HG02759 (cell line): ENCODE data around the gene TESK1.

Experiments used
- ATAC-seq: cut with Tn5 transposase; IDR thresholded peaks from one replicate; pipeline ENCODE4 v1.9.1; 2021; ENCODE audit warnings: mild to moderate bottlenecking, moderate library complexity; ENCODE audit not compliant: unreplicated experiment

The TESK1 gene, protein sequence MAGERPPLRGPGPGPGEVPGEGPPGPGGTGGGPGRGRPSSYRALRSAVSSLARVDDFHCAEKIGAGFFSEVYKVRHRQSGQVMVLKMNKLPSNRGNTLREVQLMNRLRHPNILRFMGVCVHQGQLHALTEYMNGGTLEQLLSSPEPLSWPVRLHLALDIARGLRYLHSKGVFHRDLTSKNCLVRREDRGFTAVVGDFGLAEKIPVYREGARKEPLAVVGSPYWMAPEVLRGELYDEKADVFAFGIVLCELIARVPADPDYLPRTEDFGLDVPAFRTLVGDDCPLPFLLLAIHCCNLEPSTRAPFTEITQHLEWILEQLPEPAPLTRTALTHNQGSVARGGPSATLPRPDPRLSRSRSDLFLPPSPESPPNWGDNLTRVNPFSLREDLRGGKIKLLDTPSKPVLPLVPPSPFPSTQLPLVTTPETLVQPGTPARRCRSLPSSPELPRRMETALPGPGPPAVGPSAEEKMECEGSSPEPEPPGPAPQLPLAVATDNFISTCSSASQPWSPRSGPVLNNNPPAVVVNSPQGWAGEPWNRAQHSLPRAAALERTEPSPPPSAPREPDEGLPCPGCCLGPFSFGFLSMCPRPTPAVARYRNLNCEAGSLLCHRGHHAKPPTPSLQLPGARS

DNA sequence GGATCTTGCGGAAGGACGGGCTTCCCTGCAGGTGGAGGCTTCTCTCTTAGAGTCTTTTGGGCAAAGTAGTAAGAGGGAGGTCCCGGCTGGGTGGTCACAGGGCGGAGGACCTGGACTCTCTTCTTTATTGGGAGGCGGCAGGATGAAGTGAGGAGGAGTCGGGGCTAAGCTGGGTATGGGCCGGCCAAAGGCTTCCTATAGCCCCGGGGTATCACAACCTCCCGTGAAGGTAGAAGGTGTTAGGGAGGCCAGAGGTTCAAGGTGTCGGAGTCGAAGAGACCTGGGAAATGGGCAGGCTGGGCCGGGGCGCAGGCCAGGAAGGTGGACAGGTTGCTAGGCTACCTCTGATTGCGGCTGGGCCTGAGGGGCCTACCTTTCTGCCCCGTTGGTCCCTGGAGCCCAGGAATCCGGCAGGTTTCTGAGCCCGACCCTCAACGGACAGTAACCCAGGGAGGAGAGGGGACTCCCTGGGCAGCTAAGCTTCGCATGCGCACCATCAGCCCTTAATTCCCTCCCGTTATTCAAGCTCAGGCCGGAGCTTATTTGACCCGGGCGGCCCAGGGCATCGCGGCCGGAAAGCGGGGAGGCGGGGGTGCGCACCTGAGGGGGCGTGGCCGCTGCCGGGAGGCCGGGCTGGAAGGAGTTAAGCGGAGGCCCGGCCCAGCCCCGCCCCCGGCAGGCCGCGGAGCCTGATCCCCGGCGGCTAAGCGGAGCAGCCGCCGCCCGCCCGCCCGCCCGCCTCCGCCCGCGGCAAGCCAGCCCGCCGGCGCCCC lies at the start of gene TESK1:
Gene TESK1 (plus strand): TSS at position 685 of the 773 bp plus-strand sequence. CDS start 358 bp downstream, outside the sequence.
- ATAC-seq, result peak; percentile 50

DNA sequence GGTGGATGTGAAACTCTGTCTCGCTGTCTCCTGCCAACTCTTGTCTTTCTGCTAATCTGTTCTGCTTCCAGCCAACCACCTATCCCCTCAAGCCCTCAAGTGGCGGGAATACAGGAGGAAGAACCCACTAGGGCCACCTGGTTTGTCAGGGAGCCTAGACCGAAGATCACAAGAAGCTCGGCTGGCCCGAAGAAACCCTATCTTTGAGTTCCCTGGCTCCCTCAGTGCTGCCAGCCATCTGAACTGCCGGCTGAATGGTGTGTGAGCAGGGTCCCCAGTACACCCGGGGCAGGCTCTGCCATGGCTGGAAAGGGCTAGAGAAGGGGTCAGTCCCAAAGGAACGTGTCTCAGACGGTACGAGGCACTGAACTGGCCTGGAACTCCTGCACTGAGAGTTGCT lies 49.2 kb upstream of the TESK1 start:
- ATAC-seq, result no peak

DNA sequence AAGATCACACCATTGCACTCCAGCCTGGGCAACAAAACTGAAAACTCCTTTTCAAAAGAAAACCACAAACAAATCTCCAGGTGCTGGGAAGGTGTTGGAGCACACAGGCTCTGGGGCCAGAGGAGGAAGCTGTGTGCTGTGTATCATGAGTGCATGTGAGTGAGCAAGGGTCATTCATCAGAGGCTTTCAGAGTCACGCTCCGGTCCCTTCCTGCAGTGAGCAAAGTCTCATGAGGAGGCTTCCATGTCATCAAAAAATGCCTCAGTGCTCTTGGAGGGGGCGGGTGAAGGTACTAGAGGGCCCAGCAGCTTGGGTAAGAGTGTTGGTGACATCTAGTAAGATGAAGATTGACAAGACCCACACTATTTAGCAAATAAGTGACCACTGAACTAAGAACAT lies 48.3 kb upstream of the TESK1 start:
- no peak for ATAC-seq

DNA sequence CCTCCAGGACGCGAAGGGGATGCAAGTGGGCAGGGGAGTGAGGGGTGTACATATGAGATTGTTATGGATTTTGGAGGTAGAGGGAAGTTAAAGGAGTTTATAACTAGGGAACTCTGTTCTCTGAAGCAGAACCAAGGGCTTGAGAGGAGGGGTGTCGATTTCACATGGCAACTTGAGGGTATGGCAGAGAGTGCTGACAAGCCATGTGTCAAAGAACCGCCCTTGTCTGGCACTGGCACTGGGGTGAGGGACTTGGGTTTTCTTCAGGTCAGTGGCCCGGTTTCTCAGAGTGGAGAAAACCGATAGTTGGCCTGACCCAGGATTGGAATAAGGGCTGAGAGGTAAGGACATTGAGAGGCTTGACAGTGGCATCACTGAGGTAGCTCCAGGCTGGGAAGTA lies 47.7 kb upstream of the TESK1 start:
- no peak for ATAC-seq

DNA sequence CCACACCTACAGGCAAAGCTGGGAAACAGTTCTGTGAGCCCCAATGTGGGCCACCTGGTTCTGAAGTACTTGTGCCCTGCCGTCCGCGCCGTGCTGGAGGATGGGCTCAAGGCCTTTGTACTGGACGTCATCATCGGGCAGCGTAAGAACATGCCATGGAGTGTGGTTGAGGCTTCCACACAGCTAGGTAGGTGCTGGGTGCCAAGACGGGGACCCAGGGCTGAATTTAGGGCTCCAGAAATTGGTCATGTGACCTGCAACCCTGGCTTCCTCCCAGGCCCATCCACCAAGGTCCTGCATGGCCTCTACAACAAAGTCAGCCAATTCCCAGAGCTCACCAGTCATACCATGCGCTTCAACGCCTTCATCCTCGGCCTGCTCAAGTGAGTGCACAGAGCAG lies 46.9 kb upstream of the TESK1 start:
- ATAC-seq, result no peak

DNA sequence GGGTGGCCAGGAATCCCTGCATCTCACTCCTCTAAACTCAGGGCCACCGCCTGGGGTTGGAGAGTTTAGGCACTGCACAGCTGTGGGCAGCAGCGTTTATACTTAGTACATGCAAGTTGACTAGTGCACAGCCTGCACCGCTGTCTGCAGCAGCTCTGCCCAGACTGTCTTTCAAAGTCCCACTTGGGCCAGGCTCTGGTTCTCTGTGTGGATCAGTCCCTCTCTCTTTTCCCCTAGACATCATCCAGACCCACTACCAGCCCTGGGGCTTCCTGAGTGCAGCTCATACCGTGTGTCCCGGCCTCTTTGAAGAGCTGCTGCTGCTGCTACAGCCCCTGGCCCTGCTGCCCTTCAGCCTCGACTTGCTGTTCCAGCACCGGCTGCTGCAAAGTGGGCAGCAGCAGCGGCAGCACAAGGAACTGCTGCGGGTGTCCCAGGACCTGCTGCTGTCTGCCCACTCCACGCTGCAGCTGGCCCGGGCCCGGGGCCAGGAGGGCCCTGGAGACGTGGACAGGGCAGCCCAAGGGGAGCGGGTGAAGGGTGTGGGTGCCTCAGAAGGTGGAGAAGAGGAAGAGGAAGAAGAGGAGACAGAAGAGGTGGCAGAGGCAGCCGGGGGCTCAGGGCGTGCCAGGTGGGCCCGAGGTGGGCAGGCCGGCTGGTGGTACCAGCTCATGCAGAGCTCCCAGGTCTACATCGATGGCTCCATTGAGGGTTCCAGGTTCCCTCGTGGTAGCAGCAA lies 45.1 kb upstream of the TESK1 start:
- no peak for ATAC-seq

DNA sequence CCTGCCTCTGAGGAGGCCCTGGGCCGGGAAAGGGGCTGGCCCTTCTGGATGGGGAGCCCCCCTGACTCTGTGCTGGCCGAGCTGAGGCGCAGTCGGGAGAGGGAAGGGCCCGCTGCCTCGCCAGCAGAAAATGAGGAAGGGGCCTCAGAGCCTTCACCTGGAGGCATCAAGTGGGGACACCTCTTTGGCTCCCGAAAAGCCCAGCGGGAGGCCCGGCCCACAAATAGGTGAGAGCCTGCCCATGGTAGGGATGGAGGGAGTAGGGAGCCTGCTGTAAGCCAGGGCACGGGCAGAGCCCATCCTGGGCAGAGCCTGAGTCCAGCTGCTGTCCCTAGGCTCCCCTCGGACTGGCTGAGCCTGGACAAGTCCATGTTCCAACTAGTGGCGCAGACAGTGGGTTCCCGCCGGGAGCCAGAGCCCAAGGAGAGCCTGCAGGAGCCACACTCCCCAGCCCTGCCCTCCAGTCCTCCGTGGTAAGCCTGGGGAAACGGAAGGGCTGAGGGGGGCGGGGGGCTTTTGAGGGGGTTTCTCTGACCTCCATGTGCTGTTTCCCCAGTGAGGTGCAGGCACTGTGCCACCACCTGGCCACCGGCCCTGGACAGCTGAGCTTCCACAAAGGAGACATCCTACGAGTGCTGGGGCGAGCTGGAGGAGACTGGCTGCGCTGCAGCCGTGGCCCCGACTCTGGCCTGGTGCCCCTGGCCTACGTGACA lies 44.3 kb upstream of the TESK1 start:
- ATAC-seq, result no peak

DNA sequence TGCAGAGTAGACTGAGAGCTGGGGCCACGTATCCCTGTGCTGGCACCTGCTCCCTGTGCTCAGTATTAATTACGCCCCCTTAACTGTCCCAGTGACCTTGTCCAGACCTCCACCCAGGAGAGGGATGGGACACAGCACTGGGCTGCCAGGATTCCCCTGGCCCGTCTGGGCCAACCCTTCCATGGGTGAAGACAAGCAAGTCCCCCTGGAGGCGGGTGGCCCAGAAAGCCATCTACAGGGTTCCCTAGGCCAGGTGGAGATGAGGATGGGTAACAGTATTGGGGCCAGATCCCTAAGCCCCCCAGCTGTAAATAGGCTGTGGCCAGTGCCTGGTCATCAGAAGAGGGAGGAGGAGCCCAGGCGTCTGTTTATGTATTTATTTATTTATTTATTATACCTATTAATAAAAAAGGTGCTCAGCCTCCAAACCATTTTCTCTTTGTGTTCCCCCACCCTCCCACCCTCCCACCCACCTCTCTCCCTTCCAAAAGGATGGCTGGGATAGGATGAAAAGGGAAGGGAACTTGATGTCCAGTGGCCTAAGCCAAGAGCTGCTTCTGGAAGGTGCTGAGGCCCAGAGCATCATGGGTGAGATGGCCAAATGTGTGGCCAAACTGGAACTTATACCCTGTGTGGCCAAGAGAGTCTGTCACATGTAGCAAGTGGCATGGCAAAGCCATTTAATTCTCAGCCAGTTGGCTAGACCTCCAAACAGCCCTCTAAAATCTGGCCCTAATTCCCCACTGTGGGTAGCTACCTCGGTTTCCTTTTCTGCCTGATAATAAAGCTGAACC lies 43.4 kb upstream of the TESK1 start:
- ATAC-seq, result no peak

DNA sequence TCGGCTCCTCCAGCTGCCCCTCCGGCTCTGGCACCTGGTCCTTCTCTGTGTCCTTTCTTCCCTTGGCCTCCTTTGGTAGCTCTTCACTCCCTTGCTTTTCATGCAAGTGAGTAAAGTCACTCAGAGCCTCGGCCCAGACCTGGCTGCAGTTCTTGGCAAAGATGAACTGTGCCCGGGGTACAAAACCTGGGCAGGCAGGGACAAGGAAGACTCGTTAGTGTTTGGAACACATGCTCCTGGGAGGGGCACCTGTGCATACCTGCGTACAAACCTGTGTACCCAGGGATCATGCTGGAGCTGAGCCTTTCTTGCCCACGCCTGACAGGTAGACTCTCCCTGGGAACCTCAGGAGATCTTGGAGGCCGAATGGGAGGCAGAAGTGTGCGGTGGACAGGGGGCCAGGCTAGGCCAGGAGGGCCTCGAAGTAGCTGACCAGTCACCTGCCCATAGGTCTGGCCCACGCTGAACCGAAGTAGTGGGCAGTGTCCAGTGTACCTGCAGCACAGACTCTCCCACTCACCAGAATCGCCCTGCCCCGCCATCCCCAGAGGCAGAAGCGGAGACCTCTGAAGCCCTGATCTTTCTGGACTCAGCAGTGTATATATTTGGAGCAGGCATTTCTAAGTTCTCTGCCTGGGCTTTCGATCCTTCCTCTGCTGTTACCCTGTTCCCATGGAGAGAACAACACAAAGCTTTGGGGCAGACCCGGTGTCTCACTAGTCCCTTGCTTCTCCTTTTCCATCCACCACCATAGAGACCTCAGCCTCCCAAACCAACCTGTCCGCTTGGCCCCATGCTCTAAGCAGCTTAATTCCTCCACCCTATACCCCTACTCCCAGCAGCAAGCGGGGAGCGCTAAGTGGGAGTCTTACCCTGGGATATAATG lies 41.9 kb upstream of the TESK1 start:
- ATAC-seq, result no peak

DNA sequence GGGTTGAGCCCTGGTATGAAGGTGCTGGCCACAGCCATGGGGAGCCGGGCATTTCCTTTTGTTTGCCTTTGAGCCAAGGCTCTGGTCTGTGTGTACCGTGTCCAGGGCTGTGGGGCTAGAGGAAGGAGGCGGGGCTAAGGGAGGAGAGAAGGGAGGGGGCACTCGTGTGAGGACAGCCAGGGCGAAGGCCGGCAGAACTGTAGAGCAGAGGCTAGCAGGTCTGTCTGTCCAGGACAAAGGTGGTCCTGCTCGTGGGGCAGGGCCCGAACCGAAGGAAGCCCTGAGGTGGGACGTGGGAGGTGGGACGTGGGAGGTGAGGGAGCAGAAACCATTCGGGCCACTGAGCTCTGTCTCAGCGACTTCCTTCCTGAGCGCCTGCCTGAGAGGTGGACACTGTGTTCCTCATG lies 41.3 kb upstream of the TESK1 start:
- no peak for ATAC-seq

DNA sequence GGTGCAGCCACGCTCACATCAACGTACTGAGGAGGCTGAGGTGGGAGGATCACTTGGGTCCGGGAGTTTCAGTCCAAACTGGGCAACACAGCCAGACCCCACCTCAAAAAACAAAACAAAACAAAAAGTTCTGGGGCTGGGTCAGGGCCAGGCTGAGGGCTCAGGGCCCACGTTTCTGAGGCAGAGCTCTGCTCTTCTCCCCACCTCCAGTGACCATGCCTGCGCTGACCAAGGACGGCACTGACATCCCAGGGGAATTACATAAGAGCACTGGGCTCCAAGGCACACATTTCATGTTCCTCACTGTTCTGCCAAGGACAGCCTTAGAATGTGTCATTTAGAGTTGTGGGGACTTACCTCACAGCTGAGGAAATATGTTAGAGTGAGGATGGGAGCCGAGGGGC lies 40.4 kb upstream of the TESK1 start:
- ATAC-seq, result no peak

DNA sequence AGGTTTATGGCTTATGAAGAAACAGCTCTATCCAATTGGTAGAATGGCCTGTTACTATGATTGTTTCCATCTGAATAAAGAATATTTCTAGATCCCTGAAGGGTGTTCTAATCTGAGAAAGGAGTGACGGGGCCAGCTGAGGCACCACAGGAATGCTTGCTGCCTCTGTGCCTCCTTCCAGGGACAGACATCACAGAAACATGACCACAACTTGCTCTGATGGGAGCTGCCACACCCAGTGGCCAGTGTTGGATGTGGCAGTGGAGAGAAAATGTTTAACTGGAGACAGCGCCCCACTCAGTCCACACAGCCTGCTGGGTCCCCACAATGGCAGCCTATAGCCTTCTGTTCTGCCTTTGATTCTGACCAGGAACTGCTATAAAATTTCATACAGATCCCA lies 38.6 kb upstream of the TESK1 start:
- no peak for ATAC-seq

DNA sequence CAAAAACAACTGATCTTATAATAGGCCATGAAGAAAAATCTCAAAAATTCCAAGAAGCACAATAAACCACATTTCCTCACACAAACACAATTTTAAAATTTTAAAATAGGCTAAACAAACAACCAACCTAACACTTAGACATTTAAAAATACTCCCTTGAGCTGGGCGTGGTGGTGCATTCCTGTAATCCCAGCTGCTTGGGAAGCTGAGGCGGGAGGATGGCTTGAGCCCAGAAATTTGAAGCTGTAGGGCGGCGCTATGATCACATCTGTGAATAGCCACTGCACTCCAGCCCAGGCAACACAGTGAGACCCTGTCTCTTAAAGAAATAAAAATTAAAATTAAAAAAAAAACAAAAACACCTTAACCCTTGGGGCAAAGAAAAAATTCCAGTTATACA lies 36.9 kb upstream of the TESK1 start:
- ATAC-seq, result no peak

DNA sequence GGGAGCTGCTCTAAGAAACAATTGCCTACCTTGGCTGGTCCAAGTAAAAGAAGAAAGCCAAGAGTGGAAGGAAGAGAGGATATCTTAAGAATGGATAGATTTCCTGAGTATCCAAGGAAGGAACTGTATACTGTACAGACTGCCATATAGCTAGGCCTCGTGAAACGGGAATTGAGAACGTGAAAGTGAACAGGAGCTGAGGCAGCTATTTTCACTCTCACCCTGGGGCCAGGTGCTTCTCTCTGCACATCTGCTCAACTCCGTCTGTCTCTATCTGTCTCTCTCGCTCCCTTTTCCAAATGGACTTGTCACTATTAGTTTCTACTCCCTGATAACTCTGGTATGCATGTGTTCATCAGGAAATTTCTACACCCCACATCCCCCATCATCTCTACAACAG lies 35.9 kb upstream of the TESK1 start:
- no peak for ATAC-seq

DNA sequence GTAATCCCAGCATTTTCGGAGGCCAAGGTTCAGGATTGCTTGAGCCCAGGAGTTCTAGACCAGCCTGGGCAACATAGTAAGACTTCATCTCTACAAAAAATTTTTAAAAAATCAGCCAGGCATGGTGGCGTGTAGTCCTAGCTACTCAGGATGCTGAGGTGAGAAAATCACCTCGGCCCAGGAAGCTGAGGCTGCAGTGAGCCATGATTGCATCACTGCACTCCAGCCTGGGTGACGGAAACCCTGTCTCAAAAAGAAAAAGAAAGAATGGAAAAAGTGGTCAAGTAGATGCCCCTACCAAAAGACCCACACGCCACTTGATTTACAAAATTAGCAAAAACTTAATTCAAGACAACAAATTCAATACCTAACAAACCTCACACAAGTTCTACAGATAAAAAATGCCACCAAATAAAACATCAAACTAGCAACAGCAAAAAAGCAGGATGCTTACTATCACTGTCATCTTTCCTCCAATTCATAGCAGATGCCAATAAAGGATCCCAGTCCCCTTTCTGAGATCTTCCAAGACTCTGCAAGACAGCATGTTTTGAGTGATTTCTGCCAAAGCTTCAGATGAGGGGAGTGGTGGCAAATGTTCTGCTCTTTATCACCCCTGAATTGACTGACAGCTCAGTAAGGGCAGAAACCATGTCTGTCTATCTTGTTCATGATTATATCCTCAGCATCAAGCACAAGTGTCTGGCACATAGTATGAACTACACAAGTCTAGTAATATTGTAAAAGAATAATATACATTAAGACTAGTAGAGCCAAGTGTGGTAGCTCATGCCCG lies 34.2 kb upstream of the TESK1 start:
- ATAC-seq, result no peak

DNA sequence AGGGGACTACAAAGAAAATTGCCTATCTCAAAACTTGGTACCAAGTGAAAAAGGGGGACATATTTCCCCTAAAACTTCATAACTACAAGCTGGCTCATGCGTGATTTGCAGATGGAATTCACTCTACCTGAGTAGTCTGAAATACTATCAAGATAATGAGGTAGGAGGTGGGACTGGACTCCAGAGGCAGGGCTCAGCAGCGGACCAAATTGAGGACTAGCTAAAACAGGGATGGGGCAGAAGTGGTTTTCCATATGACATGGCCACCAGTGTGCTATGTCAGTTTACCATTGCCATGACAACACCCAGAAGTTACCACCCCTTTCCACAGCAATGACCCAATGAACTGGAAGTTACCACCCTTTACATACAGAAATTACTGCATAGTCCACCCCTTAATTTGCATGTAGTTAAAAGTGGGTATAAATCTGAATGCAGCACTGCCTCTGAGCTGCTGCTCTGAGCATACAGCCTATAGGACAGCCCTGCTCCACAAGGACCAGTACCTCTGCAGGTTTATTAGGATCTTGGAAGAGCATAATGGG lies 30.4 kb upstream of the TESK1 start:
- ATAC-seq, result no peak

DNA sequence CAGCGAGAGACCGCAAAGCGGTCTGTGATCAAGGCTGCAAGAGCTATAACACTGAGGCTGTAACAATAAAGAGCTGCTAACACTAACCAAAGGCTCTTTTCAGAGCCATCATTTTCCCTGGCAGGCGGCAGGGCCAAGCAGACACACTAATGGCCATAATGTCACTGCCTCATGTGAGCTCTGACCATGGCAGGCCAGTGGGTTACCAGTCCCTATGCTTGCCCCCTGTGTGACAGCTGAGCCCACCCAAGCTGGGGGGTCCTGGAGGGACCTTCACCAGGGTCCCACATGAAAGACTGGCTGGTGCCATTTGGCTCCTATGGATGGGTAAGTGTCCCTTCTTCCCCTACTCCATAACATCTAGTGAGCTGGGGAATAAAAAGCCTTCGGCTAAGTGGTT lies 29.6 kb upstream of the TESK1 start:
- no peak for ATAC-seq

DNA sequence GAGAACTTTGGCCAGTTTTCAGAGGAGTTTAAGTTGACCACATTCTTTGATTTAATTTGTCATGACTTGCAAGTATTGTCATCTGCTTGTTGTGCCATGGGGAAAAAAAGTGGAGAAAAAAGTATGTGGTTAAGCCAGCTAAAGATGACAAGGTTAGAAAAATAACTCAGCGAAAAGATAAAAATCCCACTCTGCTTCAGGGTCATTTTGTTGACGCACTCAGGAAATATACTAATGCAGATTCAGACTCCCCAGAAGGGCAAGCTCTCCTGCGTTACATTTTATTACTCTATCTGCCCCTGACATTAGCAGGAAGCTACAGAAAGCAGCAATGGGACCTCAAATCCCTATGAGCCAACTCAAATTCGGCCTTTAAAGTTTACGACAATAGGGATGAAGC lies 27.6 kb upstream of the TESK1 start:
- ATAC-seq, result no peak
